ENCODE measurements around the gene DNAL4.

The DNAL4 gene

DNA sequence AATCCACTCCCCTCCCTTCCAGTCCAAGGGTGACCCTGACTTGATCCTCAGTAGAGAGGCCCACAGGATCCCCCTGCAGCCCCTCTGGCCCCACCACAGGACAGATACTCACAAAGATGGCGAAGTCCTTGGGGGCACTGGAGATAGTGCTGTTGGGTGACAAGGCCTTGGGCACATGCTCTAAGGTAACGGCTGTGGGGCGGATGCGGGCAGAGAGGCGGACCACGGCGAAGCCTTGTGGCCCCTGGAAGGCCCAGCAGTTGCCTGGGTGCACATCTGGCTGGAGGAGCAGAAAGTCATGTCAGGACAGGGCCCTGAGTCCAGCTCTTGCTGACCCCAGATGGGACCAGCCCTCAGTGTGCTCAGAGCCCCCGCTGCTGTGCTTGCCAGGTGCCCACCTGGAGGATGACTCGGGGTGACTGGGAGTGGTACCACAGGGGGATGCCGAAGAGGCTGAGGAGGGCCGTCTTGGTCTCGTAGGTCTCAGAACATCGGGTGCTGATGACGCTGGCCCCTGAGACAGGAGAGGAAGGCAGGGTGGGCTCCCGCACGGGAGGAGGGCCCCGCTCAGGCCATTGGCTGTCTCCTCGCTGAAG is 55.4 kb downstream of the DNAL4 start:
- H3K9me3 Mint-ChIP-seq, result no peaks in the 10 kb centered on the region
- H3K4me3 Mint-ChIP-seq, result no peak overlapping the region
- H3K4me1 Mint-ChIP-seq, result peaks cover 10% of the 10 kb centered on the region
- TF ChIP-seq, protein P1, sequence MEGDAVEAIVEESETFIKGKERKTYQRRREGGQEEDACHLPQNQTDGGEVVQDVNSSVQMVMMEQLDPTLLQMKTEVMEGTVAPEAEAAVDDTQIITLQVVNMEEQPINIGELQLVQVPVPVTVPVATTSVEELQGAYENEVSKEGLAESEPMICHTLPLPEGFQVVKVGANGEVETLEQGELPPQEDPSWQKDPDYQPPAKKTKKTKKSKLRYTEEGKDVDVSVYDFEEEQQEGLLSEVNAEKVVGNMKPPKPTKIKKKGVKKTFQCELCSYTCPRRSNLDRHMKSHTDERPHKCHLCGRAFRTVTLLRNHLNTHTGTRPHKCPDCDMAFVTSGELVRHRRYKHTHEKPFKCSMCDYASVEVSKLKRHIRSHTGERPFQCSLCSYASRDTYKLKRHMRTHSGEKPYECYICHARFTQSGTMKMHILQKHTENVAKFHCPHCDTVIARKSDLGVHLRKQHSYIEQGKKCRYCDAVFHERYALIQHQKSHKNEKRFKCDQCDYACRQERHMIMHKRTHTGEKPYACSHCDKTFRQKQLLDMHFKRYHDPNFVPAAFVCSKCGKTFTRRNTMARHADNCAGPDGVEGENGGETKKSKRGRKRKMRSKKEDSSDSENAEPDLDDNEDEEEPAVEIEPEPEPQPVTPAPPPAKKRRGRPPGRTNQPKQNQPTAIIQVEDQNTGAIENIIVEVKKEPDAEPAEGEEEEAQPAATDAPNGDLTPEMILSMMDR (IDR thresholded peaks at IDR 0.05), result no peak
- peaks cover 46% of the 10 kb centered on the region for H3K36me3 Mint-ChIP-seq (ENCODE audit: low read depth)
- peak overlapping the region; percentile 45 for H3K27ac Mint-ChIP-seq
- no peaks in the 10 kb centered on the region for H3K27me3 Mint-ChIP-seq (ENCODE audit: low read depth, poor library complexity)
- no peak for DNase-seq

DNA sequence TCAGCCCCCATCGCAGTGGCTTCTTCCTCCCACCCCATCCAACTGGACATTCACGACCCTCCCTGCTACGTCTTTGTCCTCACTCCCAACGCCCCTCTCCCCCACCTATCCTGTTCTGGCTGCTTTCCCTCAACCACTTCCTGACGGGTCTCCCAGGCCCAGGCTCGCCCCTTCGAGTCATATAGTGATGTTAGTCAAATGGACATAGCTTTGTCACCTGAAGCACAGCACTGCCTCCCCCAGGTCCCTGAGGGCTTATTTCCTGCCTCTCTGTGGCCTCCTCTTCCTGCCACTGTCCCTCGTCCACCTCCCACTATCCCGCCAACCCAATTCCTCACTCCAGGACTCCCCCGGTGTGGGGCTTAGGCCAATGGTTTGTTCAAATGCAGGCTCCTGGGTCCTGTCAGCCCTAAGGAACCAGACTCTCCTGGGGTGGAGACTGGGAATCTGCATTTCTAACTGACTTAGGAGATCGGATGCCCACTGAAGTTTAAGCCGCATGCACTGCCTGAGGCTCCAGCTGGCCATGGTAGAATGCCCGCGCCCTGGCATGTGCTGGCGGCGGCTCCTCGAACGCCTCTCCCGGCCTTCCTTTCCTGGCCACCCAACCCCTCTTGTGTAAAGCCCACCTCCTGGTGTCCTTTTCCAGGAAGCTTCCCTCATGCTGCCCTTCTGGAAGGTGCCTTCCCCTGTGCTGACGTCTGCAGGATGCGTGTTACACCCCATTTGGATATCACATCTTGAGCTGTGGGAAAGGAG is 56.5 kb downstream of the DNAL4 start:
- Mint-ChIP-seq H3K9me3 (no peaks in the 10 kb centered on the region), H3K4me1 (peaks cover 10% of the 10 kb centered on the region), H3K4me3 (no peak overlapping the region), H3K36me3 (ENCODE audit: low read depth) (peaks cover 43% of the 10 kb centered on the region), H3K27ac (peak overlapping the region; percentile 30), H3K27me3 (ENCODE audit: low read depth, poor library complexity) (no peaks in the 10 kb centered on the region)
- TF ChIP-seq, protein P1 (IDR thresholded peaks at IDR 0.05), result no peak
- DNase-seq, result no peak

DNA sequence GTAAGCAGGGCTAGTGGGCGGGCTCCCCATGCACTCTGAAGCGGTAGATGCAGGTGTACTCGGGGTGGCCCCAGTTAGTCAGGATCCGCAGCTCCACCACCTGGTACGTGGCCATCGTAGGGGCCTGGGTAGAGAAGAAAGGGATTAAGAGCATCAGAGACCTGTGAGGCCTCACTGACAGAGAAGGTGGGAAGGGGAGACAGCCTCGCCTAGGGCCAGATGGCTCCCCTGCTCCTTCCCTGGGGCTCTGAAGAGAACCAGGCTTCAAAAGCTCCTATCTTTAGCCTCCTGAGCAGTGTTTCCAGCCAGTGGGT is 57.7 kb downstream of the DNAL4 start:
- DNase-seq, result no peak
- Mint-ChIP-seq H3K9me3 (no peaks in the 10 kb centered on the region), H3K4me3 (no peak overlapping the region), H3K4me1 (peaks cover 10% of the 10 kb centered on the region), H3K27ac (no peak overlapping the region), H3K36me3 (ENCODE audit: low read depth) (peaks cover 30% of the 10 kb centered on the region), H3K27me3 (ENCODE audit: low read depth, poor library complexity) (no peaks in the 10 kb centered on the region)
- TF ChIP-seq, protein P1 (IDR thresholded peaks at IDR 0.05), result no peak

DNA sequence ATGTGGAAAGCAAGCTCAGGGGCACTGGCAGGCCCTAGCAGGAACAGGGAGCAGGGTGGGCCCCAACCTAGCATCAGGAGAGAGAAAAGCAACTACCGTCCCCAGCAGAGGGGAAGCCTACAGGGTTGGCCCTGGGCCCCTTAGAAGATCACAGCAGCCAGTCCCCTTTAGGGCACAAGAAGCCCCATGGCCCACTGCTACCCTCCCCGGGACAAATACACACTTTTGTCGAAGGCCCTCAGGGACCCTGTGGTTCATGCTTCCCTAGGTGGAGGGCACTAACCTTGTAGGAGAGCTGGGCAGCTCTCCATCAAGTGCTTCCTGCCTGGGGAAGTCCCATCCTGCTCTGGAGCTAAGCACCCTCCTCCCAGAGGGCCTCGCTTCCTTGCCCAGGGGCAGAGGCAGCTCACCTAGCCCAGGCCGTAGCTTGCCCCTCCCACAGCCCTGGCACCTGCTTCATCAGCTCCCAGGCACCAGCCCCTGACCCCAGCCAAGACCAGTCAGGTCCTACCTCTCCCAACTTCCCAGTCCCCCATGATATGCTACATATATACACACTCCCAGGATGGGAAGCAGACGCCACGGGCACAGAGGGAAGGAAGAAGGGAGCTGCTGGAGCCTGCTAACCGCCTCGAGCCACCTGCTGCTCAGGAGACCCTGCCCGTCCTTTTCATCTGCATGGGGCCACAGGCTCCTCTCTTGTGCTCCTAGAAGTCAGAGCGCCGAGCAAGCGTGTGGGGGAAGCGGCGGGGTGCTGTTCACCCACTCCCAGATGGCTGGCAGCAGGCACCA is 58.3 kb downstream of the DNAL4 start:
- H3K27ac Mint-ChIP-seq, result peak overlapping the region; percentile 75
- TF ChIP-seq, protein P1 (IDR thresholded peaks at IDR 0.05), result no peak
- peaks cover 10% of the 10 kb centered on the region for H3K4me1 Mint-ChIP-seq
- no peak overlapping the region for H3K4me3 Mint-ChIP-seq
- H3K36me3 Mint-ChIP-seq (ENCODE audit: low read depth), result peaks cover 30% of the 10 kb centered on the region
- H3K27me3 Mint-ChIP-seq (ENCODE audit: low read depth, poor library complexity), result no peaks in the 10 kb centered on the region
- no peaks in the 10 kb centered on the region for H3K9me3 Mint-ChIP-seq
- DNase-seq, result no peak

DNA sequence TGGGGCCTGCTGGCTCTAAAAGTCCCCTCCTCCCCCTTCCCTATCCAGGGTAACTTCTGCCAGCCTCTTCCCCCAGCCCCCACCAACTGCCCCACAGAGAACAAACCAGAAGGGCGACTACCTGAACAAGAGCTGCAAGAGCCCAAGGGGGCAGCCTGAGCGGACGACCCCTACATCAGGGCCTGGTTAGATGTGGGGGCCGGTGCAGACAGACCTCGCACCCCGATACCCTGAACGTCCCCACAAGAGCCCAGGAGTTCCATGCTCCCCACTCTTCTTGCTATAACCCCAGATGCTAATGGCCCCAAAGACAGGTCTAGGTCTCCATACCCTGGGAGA is 58.8 kb downstream of the DNAL4 start:
- H3K27ac Mint-ChIP-seq, result peak overlapping the region; percentile 75

More for the DNA sequence above, 58.8 kb downstream of the DNAL4 start:
- peaks cover 34% of the 10 kb centered on the region for H3K36me3 Mint-ChIP-seq (ENCODE audit: low read depth)
- no peak for DNase-seq
- TF ChIP-seq, protein P1 (IDR thresholded peaks at IDR 0.05), result no peak
- H3K9me3 Mint-ChIP-seq, result no peaks in the 10 kb centered on the region
- peaks cover 10% of the 10 kb centered on the region for H3K4me1 Mint-ChIP-seq
- H3K27me3 Mint-ChIP-seq (ENCODE audit: low read depth, poor library complexity), result no peaks in the 10 kb centered on the region
- no peak overlapping the region for H3K4me3 Mint-ChIP-seq

Data from nephron progenitor cell (in vitro differentiated cells).